Smooth muscle cell of the coronary artery (primary cell): ENCODE measurements around the gene TARS3. TPM values are rescaled to one million over a fixed set of nuclear protein-coding genes. Genes with fewer than 3 reads are reported as not detected.

ENCODE experiments used
- total RNA-seq: library from RNA; depleted of rRNA; stranded (reverse); fragments of >200 nt; gene quantifications from 2 replicates; pipeline ENCODE4 v1.2.3, GENCODE V29; 2014; ENCODE audit warnings: low replicate concordance

TARS3 gene
- total RNA-seq = 8.5 and 9.9 TPM in 2 replicates

DNA sequence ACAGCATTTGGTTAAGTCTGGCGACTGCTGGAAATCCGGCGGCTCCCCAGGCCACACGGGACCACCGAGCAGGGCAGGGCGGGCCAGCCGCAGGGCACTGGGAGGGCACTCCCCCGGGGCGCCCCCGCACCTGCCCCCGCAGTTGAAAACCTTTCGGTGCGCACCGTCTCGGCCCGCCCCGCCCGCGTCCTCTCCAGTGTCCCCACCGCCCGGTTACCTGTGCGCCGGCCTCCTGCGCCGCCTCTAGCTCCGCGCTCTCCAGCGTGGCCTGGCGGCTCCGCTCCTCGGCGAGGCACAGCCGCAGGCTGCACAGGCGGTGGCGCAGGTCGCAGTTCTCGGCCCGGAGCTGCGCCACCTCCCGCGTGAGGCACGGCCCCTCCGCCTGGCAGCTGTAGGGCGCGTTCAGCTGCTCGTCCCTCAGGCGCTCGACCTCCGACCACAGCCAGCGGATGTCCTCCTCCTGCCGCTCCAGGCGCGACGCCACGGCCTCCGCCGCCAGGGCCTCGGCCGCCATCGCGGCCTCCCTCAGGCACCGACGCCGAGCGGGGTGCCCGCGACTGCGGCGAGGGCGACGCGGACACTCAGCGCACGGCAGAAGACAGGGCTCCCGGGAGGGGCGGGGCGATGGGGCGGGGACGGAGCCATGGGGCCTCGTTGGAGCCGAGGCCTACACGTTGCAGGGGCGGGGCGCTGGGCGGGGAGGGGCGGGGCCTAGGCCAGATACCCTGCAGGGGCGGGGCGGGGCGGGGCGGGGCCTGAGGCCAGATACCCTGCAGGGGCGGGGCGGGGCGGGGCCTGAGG, at the start of gene TARS3:
TSS of gene TARS3 (minus strand) at position 600 of the 801 bp plus-strand sequence. CDS start at position 514, 86 bp downstream.

GRCh38 chr15:101652098-101652785, 72.0 kb downstream of the TARS3 start, which contains the start of gene TM2D3:
TSS of gene TM2D3 (minus strand) at chr15:101652381. CDS start at chr15:101652361, 20 bp downstream.

Other genes with a start within 250 kb of the TARS3 start
- gene PCSK6, start 234.8 kb downstream of the TARS3 start, total RNA-seq = 3.4 and 11.7 TPM in 2 replicates
- gene TM2D3, start 72.1 kb downstream of the TARS3 start, total RNA-seq = 33.6 and 61.2 TPM in 2 replicates
- gene OR4F6, start 79.0 kb upstream of the TARS3 start, total RNA-seq = not detected in 2 replicates
- not detected in 2 replicates for gene OR4F15, start 87.7 kb upstream of the TARS3 start, total RNA-seq